CMK (cell line): ENCODE data around the gene STXBP5L.
"Not testable (repeated sequence)": the region's sequence is repeated elsewhere in the genome, so short reads cannot be mapped to it uniquely, and the experiment has no call there.

ENCODE experiments used
- DNase-seq: peaks from one replicate; pipeline ENCODE4 v3.0.0-alpha.2; 2010; ENCODE audit warnings: low read depth

STXBP5L gene

GRCh38 chr3:121232309-121233225 is 324.6 kb downstream of the STXBP5L start:
- no peak for DNase-seq

GRCh38 chr3:121243208-121243607 is 335.2 kb downstream of the STXBP5L start:
- no peak for DNase-seq

GRCh38 chr3:121252676-121253075 is 344.7 kb downstream of the STXBP5L start:
- no peak for DNase-seq

GRCh38 chr3:121269389-121269788 is 361.4 kb downstream of the STXBP5L start:
- no peak for DNase-seq

DNA sequence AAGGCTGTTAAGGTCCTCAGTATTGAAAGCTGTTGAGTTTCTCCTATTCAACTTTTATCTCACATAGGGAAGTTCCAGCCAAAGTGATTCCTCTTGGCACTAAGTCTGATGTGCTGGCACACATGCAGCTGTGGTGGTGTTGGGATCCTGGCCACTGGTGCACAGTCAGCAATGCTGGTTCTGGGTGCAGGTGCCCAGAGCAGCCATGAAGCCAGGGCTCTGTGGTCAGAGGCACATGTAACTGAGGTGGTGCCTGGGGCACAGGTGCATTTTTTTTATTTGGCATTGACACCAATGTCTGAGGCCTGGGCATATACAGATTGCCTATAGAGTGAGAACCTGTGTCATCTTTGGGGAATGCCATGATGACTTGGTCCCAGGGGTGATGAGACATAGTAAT is 366.4 kb downstream of the STXBP5L start:
- DNase-seq = no peak

DNA sequence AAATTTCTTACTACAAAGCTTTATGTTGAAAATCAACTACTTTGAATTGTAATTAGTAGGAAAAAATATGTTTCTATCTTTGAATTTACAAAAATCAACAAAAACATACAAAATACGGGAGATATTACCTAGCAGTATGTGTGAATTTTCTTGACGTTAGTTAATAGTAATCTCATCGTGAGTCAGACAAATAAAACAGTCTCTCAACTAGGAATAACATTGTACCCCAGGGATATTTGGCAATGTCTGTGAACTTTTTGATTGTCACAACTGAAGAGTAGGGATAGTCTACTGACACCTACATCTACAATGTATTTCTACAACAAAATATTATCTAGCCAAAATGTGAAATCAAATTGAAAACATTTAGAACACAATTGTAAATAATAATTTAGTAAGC is 387.4 kb downstream of the STXBP5L start:
- no peak for DNase-seq

- DNase-seq = no peak
These were observed 388.0 kb downstream of the STXBP5L start for GRCh38 chr3:121295979-121296378.

DNA sequence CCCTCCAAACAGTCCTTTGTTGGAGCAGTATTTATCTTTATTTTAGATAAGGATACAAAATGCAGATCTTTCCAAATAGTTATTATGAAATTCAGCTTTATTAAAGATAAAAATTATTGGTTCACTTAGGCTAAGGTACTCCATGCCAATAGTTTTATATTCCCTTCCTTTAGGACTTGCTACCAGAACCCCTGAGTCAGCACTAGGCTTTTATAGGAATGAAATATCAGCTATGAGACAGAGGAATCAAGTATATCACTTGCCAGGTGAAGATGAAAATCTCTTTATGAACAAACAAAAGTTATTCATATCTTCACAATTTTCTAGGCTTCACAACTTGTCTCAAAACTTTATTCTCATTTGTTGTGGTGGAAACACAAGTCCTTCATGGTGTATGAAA is 416.3 kb downstream of the STXBP5L start:
- no peak for DNase-seq

- no peak for DNase-seq
These were observed 422.1 kb downstream of the STXBP5L start for GRCh38 chr3:121330118-121330517.

- no peak for DNase-seq
These were observed 422.6 kb downstream of the STXBP5L start for GRCh38 chr3:121330634-121331033.

- DNase-seq = not testable (repeated sequence)
These were observed 448.0 kb downstream of the STXBP5L start for GRCh38 chr3:121355960-121356359.

DNA sequence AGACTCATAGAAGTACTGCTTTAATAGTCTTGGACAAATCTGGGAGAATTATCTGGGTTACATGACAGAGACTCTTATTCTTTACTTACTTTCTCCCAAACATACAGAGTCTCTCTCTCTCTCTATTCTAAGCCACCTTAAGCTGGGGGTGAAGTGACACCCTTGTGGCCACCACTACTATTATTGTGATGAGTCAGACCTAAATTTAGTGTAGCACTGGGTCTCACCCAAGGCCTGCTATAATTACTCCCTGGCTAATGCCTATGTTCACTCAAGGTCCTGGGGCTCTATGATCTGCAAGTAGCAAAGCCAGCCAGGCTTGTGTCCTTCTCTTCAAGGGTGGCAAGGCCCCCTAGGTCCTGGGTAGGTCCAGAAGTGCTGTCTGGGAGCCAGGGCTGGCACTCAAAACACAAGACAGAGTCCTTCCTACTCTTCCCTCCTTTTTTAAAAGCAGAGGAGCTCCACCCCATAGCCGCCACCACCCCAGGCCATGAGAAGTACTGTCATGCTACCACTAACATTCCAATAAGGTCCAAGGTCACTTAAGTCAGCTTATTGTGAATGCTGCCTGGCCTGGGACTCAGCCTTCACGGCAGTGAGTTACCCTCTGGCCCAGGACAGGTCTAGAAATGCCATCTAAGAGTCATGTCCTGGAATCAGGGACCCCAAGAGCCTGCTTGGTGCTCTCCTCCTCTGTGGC is 454.2 kb downstream of the STXBP5L start:
- DNase-seq = no peak

GRCh38 chr3:121388308-121388707 is 480.3 kb downstream of the STXBP5L start:
- not testable (repeated sequence) for DNase-seq

DNA sequence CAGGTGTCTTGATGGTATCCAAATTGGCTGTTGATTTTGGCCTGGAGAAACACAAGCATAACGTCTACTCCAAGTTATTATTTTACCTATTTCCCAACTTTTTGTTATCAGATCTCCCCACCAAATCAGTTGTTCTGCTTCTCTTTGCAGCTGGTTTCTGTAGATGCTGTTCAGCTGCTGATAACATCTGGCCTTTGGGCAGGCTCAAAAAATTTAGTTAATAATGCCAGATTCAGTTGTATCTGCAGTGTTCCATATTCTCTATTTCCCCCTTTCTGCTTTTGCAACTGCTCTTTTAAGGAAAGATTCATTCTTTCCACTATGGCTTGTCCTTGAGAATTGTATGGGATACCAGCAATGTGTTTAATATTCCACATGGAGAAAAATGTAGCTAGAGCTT is 488.0 kb downstream of the STXBP5L start:
- DNase-seq = not testable (repeated sequence)

DNA sequence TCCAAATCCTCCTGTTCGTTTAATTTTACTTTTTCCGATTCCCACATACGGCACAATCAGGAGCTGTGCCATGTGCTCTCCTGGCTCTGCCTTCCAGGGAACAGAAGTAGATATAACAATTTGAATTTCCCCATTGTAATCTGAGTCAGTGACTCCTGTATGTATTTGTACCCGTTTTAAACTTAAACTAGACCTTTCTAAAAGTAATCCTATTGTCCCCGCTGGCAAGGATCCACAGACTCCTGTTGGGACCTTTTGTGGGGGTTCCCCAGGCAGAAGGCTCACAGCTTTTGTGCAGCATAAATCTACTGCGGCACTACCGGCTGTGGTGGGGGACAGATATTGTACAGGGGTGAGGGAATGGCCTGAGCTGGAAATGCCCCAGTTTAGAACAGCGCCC is 490.0 kb downstream of the STXBP5L start:
- not testable (repeated sequence) for DNase-seq

DNA sequence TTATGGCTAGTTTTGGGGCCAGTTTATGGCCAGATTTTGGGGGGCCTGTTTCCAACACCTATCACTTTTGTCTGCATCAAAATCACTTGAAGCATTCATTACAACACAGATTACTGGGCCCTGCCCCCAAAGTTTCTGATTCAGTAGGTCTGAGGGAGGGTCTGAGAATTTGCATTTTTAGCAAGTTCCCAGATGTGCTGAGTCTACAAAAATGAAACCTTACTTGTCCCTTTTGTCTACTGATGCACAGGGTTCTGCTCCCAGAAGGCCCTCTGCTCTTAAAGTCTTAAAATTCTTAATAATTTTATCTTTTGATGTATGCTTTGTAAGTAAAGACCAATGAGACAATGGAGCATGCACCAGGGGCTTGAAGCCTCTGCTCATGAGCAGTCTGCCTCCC is 491.8 kb downstream of the STXBP5L start:
- no peak for DNase-seq

DNA sequence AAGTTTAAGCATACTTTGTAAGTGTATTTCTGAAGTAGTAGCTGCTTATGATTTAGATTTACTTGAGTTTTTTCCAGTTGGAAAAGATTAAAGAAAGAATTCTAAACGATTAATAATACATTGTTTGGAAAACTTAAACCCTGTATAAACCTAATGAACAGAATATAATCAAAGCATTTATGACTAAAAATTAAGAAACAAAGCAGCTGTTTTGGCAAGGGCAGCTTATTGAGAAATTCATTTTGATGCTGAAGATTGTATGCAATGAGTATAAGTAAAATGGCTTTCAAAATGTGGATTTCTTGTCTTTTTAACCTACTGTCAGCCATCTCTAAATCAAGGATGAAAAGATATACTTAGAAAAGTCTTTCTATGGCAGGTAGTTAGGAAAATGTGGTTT is 497.6 kb downstream of the STXBP5L start:
- no peak for DNase-seq

DNA sequence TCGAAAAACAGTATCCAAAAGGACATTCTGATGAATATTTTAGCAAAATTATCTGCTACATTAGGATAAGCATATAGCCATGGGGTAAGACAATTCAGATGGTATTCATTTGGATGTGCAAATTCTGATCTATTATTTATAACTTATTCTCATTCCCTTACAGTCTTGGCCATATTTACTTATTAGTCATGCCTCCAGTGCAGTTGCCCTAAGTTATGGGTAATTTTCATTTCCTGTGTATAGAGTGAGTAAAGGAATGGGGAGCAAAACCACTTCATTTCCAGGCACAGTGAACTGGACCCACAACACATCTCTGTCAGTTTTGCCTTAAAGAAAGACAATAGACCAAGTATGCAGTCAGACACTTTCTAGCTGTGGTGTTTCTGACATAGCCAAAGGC is 503.5 kb downstream of the STXBP5L start:
- no peak for DNase-seq

DNA sequence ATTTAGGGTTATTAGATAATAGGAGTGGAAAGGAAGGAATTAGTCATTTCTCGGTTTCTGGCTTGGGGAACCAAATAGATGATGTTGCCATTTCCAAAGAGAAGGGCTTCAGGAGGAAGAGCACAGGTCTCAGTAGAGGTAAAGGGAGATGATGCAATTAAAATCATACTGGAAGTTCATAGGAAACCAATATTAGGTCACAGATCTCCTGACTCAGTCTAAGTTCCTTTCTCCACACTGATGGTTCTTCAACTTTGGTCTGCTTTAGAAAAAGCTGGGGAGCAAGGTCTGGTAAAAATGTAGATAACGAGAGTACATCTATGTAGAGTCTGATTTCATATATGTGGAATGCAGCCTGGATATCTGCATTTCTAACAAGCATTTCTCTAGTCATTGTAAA is 506.9 kb downstream of the STXBP5L start:
- no peak for DNase-seq

GRCh38 chr3:121418182-121418581 is 510.2 kb downstream of the STXBP5L start:
- DNase-seq = no peak

DNA sequence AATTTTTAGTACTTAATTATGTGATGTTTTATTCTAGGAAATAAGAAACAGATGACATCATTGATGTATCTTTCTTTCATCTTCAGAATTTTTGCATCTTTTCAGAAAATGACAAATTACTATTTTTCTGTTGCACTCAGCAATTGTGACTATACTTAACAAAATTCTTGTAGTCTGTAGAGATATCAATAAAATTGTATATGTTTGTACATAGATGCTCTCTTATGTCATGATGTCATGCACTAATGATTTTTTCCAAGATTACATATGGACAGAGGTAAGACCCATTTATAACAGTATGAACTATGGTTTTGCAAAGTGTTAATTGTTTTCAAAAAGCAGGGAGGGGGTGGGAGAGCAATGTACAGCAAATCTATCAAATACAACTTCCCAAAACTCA is 516.5 kb downstream of the STXBP5L start:
- no peak for DNase-seq

- DNase-seq = no peak
These were observed 522.7 kb downstream of the STXBP5L start for GRCh38 chr3:121430664-121431215.
